Embryonic facial prominence (tissue), 1 donor: ENCODE results near the gene EPM2A.
"Not testable (repeated sequence)": the region's sequence is repeated elsewhere in the genome, so short reads cannot be mapped to it uniquely, and the experiment has no call there.

Experiments
- DNase-seq: peaks from one replicate; pipeline ENCODE4 v3.0.0-alpha.2; 2016; ENCODE audit errors: extremely low spot score

Gene EPM2A

DNA sequence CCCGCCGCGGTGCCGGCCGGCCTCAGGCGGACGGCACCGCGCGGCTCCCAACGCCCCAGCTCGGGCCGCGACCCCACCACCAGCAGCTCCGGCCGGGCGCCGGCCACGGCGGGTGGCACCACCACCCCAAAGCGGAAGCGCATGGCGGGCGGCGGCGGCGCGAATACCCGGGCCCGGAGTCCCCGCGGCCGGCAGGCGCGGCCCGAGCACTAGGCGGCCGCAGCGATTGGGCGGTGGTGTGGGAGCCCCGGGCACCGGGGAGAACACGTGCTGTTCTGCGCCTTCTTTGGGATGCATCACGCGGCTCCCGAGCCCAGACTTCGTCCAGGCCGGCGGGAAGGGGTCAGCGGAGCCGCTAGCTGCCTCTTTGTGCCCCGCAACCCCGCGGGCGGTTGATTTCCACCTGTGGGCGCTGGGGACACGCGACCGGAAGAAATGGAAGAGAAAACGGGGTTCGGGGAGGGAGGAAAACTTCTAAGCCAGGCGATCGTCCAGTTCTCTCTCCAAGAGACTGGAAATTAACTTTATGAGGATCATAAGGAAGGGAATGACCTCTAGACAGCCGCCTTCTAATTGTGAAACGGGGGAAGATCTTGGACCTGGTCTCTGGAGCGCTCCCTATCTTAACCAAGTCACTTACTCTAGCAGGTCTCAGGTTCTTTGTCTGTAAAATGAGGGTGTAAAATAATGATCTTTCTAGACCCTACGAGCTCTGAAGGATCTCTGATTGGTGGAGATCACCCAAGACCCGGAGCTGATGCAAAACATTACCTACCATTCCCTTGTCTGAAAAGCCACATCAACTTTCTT is at the start of gene EPM2A:
Gene EPM2A (minus strand): TSS at position 165 of the 810 bp plus-strand sequence. CDS start 22 bp downstream, at position 143.
- DNase-seq: peak; percentile 69

DNA sequence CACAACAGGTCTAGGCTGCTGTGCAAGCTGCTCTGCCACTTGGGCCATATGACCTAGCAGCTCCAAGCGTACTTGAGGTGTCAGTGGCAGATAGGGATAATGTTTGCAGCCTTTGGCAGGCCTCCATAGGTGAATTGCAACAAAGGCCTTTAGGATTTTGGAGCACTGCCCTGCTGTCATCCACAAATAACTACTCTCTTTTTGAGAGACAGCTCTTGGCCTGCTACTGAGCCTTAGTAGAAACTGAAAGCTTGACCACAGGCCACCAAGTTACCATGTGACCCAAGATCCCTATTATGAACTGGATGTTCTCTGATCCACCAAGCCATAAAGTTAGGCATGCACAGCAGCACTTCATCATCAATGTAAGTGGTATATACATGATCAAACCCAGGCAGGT is 49.4 kb upstream of the EPM2A start:
- DNase-seq: no peak

DNA sequence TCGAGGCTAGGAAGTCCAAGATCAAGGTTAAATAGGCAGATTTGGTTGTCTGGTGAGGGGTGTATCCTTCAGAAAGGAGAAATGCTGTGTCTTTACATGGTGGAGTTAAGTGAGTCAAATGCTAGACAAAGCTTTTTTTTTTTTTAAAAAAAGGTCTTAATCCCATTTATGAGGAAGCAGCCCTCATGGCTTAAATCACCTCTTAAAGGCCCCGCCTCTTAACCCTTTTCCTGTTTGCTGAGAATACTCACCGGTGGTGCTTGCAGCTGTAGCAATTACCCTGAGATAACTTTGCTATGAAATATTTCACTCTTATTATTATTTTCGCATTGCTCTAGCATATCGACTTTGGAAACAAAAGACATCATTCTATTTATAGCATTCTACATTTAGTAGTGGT is 48.5 kb upstream of the EPM2A start:
- no peak for DNase-seq

DNA sequence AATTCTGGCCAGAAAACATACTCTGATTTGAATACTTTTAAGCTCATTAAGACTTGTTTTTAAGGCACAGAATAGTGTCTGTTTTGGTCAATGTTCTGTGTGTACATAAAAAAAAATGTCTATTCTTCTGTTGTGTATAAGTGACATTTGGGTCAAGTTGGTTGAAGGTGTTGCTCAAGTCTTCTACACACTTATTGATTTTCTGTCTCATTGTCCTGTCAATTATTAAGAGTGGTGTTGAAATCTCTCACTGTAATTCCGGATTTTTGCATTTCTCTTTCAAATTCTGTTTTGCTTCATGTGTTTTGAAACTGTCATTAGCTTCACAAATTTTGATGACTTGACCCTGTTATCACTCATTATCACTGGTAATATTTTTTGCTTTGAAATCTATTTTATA is 37.5 kb upstream of the EPM2A start:
- DNase-seq: no peak

DNA sequence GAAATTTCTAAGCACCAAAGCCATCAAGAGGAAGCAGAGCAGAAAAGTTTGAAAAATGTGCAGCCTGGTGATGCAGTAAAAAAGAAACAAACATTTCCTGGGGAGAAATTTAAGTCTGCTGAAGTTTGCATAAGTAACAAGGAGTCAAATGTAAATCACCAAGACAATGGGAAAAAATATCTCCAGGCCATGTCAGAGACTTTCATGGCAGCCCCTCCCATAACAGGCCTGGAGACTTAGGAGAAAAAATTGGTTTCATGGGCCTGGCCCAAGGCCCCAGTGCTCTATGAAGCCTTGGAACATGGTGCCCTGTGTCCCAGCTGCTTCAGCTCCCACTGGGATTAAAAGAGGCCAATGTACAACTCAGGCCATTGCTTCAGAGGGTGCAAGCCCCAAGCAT is 30.1 kb upstream of the EPM2A start:
- no peak for DNase-seq

DNA sequence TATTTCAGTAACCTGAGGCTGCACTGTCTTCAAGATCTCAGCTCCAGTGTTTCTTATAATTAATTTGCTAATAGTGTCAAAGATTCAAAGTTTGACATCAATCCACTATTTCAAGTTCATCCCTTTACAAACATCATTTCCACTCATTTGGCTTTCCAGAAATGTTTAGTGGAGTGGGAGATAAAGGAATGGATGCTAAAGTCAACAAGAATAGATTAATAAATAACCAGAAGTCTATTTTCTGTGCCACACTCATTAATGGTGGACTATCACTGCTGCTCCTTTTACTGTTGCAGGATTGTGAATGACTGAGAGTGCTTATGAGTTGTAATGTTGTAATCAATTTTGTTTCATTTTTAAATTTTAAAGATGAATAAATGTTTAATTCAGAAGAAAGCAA is 28.4 kb upstream of the EPM2A start:
- no peak for DNase-seq

DNA sequence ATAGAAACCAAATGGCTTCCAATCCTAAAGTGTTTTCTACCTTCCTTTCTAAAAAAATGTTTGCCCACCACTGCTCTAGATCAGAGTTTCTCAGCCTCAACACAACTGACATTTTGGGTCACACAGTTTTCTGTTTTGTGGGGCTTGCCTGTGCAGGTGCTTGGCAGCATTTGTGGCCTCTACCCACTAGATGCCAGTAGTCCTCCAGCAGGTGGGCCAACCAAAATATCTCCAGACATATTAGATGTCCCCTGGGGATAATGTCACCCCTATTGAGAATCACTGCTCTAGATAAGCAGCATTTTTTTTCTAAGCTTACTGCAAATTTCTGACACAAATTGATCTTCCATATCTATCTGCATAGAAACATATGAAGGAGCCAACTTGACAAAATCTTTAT is 26.3 kb upstream of the EPM2A start:
- DNase-seq: no peak

DNA sequence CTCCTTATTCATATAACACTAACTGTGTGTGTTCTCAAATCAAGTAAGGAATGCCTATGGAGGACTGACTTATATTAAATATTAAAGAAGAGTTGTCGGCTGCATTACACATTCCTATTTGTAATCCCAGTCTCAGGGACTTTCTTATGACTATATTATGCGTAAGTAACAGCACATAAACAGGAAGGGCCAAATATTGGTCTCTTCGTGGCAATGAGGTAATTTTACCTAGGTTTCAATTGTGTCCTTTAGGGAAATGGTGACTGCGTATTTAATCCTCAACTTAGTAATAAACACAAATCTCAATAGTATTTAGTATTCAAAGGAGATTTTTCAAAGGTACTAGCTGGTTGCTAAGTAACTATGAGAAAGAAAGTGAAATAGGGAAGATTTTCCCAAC is 22.8 kb upstream of the EPM2A start:
- DNase-seq: no peak

DNA sequence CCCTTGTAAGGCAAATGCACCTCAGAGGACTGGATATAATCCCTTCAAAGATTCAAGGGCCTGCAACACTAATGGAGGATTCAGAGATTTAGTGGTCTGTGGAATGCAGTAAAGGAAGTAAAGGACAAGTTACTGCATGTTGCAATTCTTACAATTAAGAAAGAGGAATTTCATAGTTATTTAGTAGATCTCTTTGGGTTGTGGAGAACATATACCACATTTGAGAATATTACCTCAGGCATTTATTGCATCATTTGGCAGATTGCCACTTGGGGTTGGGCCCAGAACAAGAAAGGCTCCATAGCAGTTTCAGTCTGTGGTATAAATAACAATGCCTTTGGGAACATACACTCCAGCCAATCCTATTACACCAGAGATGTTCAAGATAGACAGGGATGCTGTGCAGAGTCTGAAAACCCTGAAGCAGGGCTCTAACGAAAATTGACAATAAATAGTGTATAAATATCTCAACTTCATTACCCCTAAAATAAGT is 20.9 kb upstream of the EPM2A start:
- peak; percentile 30 for DNase-seq

DNA sequence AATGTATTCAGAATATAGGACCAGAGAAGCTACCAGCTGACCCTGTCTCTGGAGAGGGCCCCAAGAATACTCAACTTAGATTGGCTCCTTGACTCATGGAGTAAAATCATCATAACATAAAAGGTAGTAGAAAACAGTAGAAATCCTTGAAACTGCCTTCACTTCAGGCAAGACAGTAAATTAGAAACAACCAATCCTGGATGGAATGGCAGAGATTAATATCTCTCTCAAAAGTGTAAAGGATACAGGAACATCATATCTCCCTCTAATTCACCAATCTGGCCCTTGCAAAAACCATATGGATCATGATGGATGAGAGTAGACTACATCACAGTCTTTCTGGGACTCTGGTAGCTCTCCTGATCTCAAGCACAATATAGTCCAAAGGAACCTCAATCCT is 20.4 kb upstream of the EPM2A start:
- DNase-seq: no peak

DNA sequence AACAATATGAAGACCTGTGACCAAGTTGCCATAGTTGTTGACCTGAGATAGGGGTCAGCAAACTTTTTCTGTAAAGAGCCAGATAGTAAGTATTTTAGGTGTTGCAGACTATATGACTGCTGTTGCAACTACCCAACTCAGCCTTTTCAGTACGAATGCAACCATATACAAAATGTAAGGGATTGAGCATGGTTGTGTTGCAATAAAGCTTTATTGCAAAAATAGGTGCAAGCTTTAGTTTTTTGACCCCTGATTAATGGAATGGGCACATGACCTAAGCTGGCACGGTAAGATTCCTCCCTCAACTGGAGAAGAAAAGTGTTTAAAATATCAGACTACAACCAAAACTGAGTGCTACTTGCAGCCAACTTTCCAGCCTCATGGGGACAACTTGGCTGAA is 17.3 kb upstream of the EPM2A start:
- no peak for DNase-seq

DNA sequence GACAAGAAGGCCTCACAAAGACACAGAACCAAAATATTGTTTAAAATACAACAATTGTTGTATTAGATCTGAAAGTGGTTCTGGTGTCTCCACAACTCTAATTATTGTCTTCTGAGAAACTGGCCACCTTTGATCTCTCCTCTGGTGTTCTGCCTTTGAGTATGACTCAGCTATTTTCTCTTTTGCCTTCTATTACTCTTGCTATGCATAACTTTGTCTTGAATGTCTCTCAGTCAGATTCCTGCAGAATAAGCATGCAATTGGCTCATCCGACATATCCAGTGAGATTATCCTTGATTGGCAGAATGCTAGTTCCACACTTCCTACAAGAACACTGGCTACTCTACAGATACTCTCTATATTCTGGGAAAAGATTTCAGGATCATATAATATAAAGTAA is 14.3 kb upstream of the EPM2A start:
- DNase-seq: no peak

DNA sequence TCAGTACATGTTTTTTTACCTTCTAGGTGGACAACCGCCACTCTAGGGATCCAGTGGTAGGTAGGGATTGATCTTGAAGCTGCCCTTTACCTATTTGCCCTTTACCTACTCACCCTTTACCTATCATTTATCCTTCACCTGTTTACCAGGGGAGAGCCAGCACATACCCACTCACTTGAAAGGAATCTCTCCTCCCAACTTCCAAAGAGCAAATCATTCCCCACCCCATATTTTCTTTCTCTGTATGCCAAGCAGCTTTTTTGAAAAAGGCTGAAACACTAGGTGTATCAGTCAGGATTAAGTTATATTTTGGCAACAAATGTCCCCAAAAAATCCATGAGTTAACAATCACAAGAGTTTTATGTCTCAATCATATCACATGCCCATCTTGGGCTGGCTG is 10.5 kb upstream of the EPM2A start:
- DNase-seq: no peak

DNA sequence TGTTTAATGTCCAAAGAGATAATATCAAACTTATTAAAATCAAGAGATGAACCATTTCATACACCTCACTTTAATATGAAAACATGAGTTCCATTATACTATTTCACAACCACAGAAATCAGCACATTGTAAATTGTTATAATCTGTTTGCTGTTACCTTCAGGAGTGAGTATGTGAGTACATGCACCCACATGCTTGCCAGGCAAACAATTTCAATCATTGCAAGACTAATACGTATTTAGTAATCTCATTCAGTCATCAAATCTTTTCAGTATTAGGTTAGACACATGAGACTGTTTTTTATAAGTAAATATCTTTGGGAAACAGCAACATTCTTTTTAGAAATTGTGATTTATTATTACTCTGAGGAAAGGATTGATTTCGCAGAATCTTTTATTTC is 9.3 kb upstream of the EPM2A start:
- DNase-seq: no peak

DNA sequence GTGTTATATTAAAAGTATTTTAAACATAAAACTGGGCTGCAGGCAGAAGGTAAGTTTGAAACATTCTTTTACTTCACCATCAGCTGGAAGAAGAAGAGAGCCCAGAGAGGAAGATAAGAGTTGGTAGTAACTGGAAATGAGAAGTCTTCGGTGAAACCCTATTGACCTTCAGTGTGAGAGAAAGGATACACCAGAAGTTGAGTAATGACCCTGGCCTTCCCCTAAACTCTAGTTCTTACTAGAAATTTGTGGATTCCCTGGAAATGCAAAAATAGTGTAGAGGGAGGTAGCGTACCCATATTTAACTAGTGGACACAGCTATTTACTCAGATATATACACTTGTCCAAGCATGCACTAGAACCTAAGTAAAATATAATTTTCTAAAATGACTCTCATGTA is 8.0 kb upstream of the EPM2A start:
- DNase-seq: no peak

DNA sequence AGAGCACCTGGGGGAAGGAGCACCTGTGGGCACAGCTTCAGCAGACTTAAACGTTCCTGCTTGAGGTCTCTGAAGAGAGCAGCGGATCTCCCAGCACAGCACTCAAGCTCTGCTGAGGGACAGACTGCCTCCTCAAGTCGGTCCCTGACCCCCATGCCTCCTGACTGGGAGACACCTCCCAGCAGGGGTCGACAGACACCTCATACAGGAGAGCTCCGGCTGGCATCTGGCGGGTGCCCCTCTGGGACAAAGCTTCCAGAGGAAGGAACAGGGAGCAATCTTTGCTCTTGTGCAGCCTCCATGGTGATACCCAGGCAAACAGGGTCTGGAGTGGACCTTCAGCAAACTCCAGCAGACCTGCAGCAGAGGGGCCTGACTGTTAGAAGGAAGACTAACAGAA is 7.2 kb upstream of the EPM2A start:
- DNase-seq: not testable (repeated sequence)

DNA sequence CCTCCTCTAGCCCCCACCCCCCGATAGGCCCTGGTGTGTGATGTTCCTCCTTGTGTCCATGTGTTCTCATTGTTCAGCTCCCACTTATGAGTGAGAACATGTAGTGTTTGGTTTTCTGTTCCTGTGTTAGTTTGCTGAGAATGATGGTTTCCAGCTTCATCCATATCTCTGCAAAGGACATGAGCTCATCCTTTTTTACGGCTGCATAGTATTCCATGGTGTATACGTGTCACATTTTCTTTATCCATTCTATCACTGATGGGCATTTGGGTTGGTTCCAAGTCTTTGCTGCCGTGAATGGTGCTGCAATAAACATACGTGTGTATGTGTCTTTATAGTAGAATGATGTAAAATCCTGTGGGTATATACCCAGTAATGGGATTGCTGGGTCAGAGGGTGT is 4.4 kb upstream of the EPM2A start:
- DNase-seq: not testable (repeated sequence)

DNA sequence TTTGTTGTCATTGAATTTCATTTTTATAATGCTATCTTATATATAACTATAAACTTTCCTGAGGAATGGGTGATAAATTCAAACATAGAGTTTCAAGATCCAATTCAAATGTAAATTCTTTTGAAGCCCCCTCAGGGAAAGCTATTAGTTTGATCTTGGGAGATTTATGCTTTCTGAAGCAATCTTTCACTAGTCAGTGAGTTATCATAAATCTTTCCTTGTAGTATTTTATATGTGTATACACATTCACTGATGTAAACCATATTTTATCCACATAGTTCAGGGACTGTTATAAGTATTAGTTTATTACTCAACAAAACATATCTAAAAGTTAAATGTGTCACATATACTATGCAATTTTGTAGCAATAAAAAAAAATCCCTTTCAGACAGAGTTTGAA is 2.9 kb upstream of the EPM2A start:
- no peak for DNase-seq

DNA sequence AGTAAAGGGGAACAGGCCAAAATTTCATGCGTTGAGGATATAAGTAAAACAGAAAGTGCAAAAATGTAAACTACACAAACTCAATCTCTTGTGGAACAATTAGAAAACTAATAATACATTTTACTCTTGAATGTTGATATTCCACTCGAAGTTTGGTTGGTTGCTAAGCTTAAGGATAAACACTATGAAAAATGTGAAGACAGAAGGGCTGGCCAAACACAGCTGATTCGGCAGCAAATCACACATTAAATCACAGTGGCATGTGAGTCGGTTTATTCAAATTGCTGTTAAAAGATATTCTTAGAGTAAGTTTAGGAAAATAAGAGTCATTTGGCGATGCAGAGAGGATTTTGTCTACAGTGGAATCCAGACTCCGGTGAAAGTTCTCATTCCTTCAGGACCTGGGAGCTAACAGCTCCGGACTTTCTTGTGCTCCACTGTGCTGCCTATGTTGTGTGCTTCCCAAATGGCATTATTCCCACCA is 1.4 kb upstream of the EPM2A start:
- peak; percentile 43 for DNase-seq

DNA sequence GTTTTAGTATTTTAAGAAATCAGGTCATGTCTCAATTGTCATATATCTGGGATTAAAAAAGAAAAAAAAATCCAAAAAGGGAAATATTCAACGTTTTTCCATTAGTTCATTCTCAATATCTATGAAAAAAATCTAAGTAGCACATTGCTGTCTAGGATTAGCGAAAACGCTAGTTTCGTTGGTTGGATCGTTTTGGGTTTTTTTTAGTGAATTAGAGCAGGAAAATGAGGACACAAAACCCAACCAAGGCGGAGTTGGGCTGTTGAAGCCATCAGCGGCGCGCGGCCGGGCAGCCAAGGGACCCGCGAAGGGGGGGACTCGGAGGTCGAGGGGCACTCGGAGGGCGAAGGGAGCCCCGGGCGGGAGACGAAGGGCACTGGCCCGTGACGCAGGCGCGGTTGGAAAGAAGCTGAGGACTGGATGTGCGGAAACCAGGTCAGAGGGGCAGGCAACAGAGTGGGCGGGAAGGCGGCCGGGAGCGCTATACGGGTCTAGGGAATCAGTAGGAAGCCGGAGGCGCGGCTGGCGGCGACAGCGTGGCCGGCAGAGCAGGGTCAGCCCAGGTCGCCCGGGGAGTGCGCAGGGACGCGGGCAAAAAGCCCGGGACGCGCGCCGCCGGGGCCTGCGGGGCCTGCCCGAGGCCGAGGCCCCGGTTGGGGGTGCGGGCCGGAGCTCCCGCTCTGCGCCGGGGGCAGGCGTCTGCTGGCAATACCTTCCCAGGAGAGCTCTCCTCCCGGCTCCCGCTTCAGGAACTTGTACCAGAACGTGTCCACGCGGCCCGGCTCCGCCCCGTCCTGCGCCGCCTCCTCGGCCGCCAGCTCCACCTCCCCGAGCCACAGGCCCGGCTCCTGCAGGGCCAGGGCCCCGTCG is 599 bp downstream of the EPM2A start:
- DNase-seq: peak; percentile 71

DNA sequence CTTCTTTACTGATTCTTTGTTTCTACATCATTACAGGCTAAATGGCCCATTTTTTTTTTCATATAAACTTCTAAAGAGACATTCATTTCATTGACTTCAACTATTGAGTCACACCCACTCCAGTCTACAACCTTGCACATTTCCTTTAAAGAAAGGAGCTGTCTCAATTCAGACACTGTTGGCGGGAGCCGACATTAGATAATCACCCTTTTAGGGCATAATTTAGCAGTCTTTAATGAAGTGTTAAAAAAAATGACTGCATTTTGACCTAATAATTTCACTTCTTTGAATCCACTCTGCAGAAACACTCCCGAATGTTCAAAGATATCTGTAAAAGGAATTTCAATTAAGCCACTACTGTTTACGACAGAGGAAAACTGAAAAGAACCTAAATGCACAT is 1.5 kb downstream of the EPM2A start:
- no peak for DNase-seq

DNA sequence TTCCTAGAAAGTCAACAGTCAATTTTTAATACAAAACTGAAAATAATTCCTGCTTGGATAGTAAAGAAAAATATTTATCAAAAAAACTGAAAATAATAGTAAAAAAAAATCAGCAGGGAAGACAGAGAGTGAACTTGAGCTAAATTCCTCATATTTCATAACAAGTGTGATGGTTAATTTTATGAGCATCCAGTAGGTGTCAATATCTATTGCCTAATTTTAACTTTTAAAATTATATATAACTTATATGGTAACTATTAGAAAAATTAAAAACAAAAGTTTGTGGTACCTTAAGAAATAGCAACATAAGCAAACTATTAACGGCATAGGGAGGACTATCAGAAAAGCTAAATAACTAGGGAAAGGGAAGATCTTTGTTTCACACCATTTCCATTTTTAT is 2.1 kb downstream of the EPM2A start:
- no peak for DNase-seq

DNA sequence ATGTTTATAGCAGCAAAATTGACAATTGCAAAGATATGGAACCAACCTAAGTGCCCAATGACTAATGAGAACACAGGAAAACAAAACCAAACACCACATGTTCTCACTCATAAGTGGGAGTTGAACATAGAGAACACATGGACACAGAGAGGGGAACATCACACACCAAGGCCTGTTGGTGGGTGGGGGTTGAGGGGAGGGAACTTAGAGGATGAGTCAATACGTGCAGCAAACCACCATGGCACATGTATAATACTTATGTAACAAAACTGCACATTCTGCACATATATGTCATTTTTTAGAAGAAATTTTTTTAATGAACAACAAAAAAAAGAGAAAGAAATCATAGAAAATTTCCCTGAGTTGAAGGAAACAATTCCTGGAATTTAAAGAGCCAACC is 3.9 kb downstream of the EPM2A start:
- no peak for DNase-seq
